B cell (primary cell): ENCODE measurements around the gene SYT2.

ENCODE experiments used
- CTCF ChIP-seq: fragments of 200-600 bp; IDR thresholded peaks from one replicate; pipeline ENCODE4 v1.8.0; 2022; ENCODE audit warnings: antibody characterized with exemption, mild to moderate bottlenecking
- EZH2 ChIP-seq: IDR thresholded peaks from 2 replicates; pipeline ENCODE4 v1.6.1; 2012; ENCODE audit warnings: borderline replicate concordance, low read depth, mild to moderate bottlenecking, moderate library complexity, low read length; ENCODE audit not compliant: insufficient read depth, poor library complexity, severe bottlenecking

GRCh38 chr1:202677433-202677832 is 32.8 kb downstream of the SYT2 start:
- TF ChIP-seq CTCF (no peak), EZH2 (no peak)
